ENCODE data around the gene MRPL21.

Gene MRPL21

GRCh38 chr11:68847395-68847794, 56.2 kb downstream of the MRPL21 start:
- Histone ChIP-seq H3K27me3 (ENCODE audit: insufficient read depth, low read length) (peaks cover 18% of the 10 kb centered on the region), H4K91ac (ENCODE audit: low read depth, low read length) (no peak overlapping the region), H3K79me1 (ENCODE audit: low read length) (no peaks in the 10 kb centered on the region), H4K12ac (ENCODE audit: low read depth, low read length) (no peak overlapping the region), H3K9ac (ENCODE audit: low read length) (no peak overlapping the region), H3K4me3 (ENCODE audit: low read depth, low read length) (no peak overlapping the region), H4K8ac (ENCODE audit: low read depth, low read length) (no peak overlapping the region), H3K23ac (ENCODE audit: low read length) (no peak overlapping the region), H2BK12ac (ENCODE audit: low read length) (no peak overlapping the region), H3K4me2 (ENCODE audit: low read length) (no peak overlapping the region), H3K14ac (ENCODE audit: low read length) (no peak overlapping the region), H3K79me2 (ENCODE audit: control insufficient read depth, insufficient read depth, low read length, poor library complexity) (no peaks in the 10 kb centered on the region), H3K36me3 (ENCODE audit: control insufficient read depth in 1 of 2, insufficient read depth in 2 of 2, low read length in 2 of 2) (no peaks in the 10 kb centered on the region), H2BK120ac (ENCODE audit: insufficient read depth, low read length, poor library complexity) (no peak overlapping the region), H3K27ac (ENCODE audit: low read depth, low read length) (no peak overlapping the region), H3K9me3 (ENCODE audit: insufficient read depth, low read depth, low read length) (peaks cover 6% of the 10 kb centered on the region), H3K18ac (ENCODE audit: low read length) (no peak overlapping the region), H2BK5ac (ENCODE audit: low read depth, low read length, poor library complexity) (no peak overlapping the region), H2AFZ (ENCODE audit: insufficient read depth, low read length, poor library complexity) (no peak overlapping the region), H3K4me1 (ENCODE audit: control insufficient read depth in 1 of 2, insufficient read depth in 2 of 2, low read length in 2 of 2) (peaks cover 0 to 4% of the 10 kb centered on the region in 2 experiments), H2AK5ac (ENCODE audit: low read length) (no peak overlapping the region), H3K4ac (ENCODE audit: low read depth, low read length) (no peak overlapping the region)
- no CpG with 5 or more reads among the region's 4 CpGs for WGBS (ENCODE audit: extremely low coverage, insufficient coverage, insufficient read length)
- DNase-seq, result peak in 1 of 2 donors; percentile 76

- Histone ChIP-seq H3K9ac (ENCODE audit: low read length) (no peak overlapping the region), H4K91ac (ENCODE audit: low read depth, low read length) (no peak overlapping the region), H2AK5ac (ENCODE audit: low read length) (no peak overlapping the region), H3K23ac (ENCODE audit: low read length) (no peak overlapping the region), H3K4me1 (ENCODE audit: control insufficient read depth in 1 of 2, insufficient read depth in 2 of 2, low read length in 2 of 2) (peaks cover 7 to 11% of the 10 kb centered on the region in 2 experiments), H3K79me1 (ENCODE audit: low read length) (no peaks in the 10 kb centered on the region), H3K27me3 (ENCODE audit: insufficient read depth, low read length) (peaks cover 36% of the 10 kb centered on the region), H3K79me2 (ENCODE audit: control insufficient read depth, insufficient read depth, low read length, poor library complexity) (no peaks in the 10 kb centered on the region), H2AFZ (ENCODE audit: insufficient read depth, low read length, poor library complexity) (no peak overlapping the region), H2BK5ac (ENCODE audit: low read depth, low read length, poor library complexity) (no peak overlapping the region), H4K12ac (ENCODE audit: low read depth, low read length) (no peak overlapping the region), H4K8ac (ENCODE audit: low read depth, low read length) (no peak overlapping the region), H2BK12ac (ENCODE audit: low read length) (no peak overlapping the region), H2BK120ac (ENCODE audit: insufficient read depth, low read length, poor library complexity) (no peak overlapping the region), H3K9me3 (ENCODE audit: insufficient read depth, low read depth, low read length) (peaks cover 15% of the 10 kb centered on the region), H3K4me2 (ENCODE audit: low read length) (no peak overlapping the region), H3K4ac (ENCODE audit: low read depth, low read length) (no peak overlapping the region), H3K27ac (ENCODE audit: low read depth, low read length) (no peak overlapping the region), H3K4me3 (ENCODE audit: low read depth, low read length) (no peak overlapping the region), H3K36me3 (ENCODE audit: control insufficient read depth in 1 of 2, insufficient read depth in 2 of 2, low read length in 2 of 2) (no peaks in the 10 kb centered on the region), H3K18ac (ENCODE audit: low read length) (no peak overlapping the region), H3K14ac (ENCODE audit: low read length) (no peak overlapping the region)
- peak in 1 of 2 donors; percentile 58 for DNase-seq
- WGBS (ENCODE audit: extremely low coverage, insufficient coverage, insufficient read length), result no CpG with 5 or more reads among the region's 18 CpGs
These were observed 58.2 kb downstream of the MRPL21 start for GRCh38 chr11:68845351-68846002.

GRCh38 chr11:68844801-68845200, 58.8 kb downstream of the MRPL21 start:
- DNase-seq, result peak; percentile 72 to 80
- H2BK12ac ChIP-seq (ENCODE audit: low read length), result no peak overlapping the region
- H2BK120ac ChIP-seq (ENCODE audit: insufficient read depth, low read length, poor library complexity), result no peak overlapping the region
- H2AFZ ChIP-seq (ENCODE audit: insufficient read depth, low read length, poor library complexity), result no peak overlapping the region
- H2AK5ac ChIP-seq (ENCODE audit: low read length), result no peak overlapping the region
- H3K27ac ChIP-seq (ENCODE audit: low read depth, low read length), result no peak overlapping the region
- no peak overlapping the region for H4K91ac ChIP-seq (ENCODE audit: low read depth, low read length)
- H3K4me1 ChIP-seq (ENCODE audit: control insufficient read depth in 1 of 2, insufficient read depth in 2 of 2, low read length in 2 of 2), result peaks cover 7 to 11% of the 10 kb centered on the region in 2 experiments
- H3K23ac ChIP-seq (ENCODE audit: low read length), result no peak overlapping the region
- no peak overlapping the region for H4K8ac ChIP-seq (ENCODE audit: low read depth, low read length)
- no peak overlapping the region for H3K18ac ChIP-seq (ENCODE audit: low read length)
- no peak overlapping the region for H3K4me3 ChIP-seq (ENCODE audit: low read depth, low read length)
- peaks cover 15% of the 10 kb centered on the region for H3K9me3 ChIP-seq (ENCODE audit: insufficient read depth, low read depth, low read length)
- no peaks in the 10 kb centered on the region for H3K79me2 ChIP-seq (ENCODE audit: control insufficient read depth, insufficient read depth, low read length, poor library complexity)
- H4K12ac ChIP-seq (ENCODE audit: low read depth, low read length), result no peak overlapping the region
- peaks cover 41% of the 10 kb centered on the region for H3K27me3 ChIP-seq (ENCODE audit: insufficient read depth, low read length)
- H2BK5ac ChIP-seq (ENCODE audit: low read depth, low read length, poor library complexity), result no peak overlapping the region
- H3K9ac ChIP-seq (ENCODE audit: low read length), result no peak overlapping the region
- H3K79me1 ChIP-seq (ENCODE audit: low read length), result no peaks in the 10 kb centered on the region
- WGBS (ENCODE audit: extremely low coverage, insufficient coverage, insufficient read length), result no CpG with 5 or more reads among the region's 6 CpGs
- no peak overlapping the region for H3K14ac ChIP-seq (ENCODE audit: low read length)
- H3K4me2 ChIP-seq (ENCODE audit: low read length), result no peak overlapping the region
- no peaks in the 10 kb centered on the region for H3K36me3 ChIP-seq (ENCODE audit: control insufficient read depth in 1 of 2, insufficient read depth in 2 of 2, low read length in 2 of 2)
- no peak overlapping the region for H3K4ac ChIP-seq (ENCODE audit: low read depth, low read length)

- Histone ChIP-seq H3K36me3 (ENCODE audit: control insufficient read depth in 1 of 2, insufficient read depth in 2 of 2, low read length in 2 of 2) (no peaks in the 10 kb centered on the region), H3K79me2 (ENCODE audit: control insufficient read depth, insufficient read depth, low read length, poor library complexity) (no peaks in the 10 kb centered on the region), H3K4me3 (ENCODE audit: low read depth, low read length) (no peak overlapping the region), H2BK5ac (ENCODE audit: low read depth, low read length, poor library complexity) (no peak overlapping the region), H3K27ac (ENCODE audit: low read depth, low read length) (no peak overlapping the region), H2BK12ac (ENCODE audit: low read length) (no peak overlapping the region), H4K12ac (ENCODE audit: low read depth, low read length) (no peak overlapping the region), H2BK120ac (ENCODE audit: insufficient read depth, low read length, poor library complexity) (no peak overlapping the region), H3K18ac (ENCODE audit: low read length) (no peak overlapping the region), H3K9me3 (ENCODE audit: insufficient read depth, low read depth, low read length) (peaks cover 15% of the 10 kb centered on the region), H3K4ac (ENCODE audit: low read depth, low read length) (no peak overlapping the region), H3K23ac (ENCODE audit: low read length) (no peak overlapping the region), H3K27me3 (ENCODE audit: insufficient read depth, low read length) (peaks cover 41% of the 10 kb centered on the region), H4K8ac (ENCODE audit: low read depth, low read length) (no peak overlapping the region), H3K4me2 (ENCODE audit: low read length) (peak overlapping the region; percentile 58), H3K14ac (ENCODE audit: low read length) (no peak overlapping the region), H3K79me1 (ENCODE audit: low read length) (peaks cover 1% of the 10 kb centered on the region), H2AK5ac (ENCODE audit: low read length) (no peak overlapping the region), H4K91ac (ENCODE audit: low read depth, low read length) (no peak overlapping the region), H3K9ac (ENCODE audit: low read length) (no peak overlapping the region), H2AFZ (ENCODE audit: insufficient read depth, low read length, poor library complexity) (no peak overlapping the region), H3K4me1 (ENCODE audit: control insufficient read depth in 1 of 2, insufficient read depth in 2 of 2, low read length in 2 of 2) (peaks cover 10 to 15% of the 10 kb centered on the region in 2 experiments)
- WGBS (ENCODE audit: extremely low coverage, insufficient coverage, insufficient read length), result no CpG with 5 or more reads among the region's 3 CpGs
- DNase-seq, result peak in 1 of 2 donors; percentile 41
These were observed 59.3 kb downstream of the MRPL21 start for GRCh38 chr11:68844376-68844775.

Data from trophoblast cell (in vitro differentiated cells and primary cell).